SK-N-SH (cell line): Measurements from ENCODE around the gene THYN1.

Source experiments
- CTCF ChIP-seq: fragments of 200-600 bp; sonication (generic); IDR thresholded peaks from 2 replicates; pipeline ENCODE4 v1.6.1; 2017; ENCODE audit warnings: antibody characterized with exemption, mild to moderate bottlenecking, moderate library complexity
- EP300 ChIP-seq, 2 experiments: IDR thresholded peaks; 2 replicates each; pipeline versions ENCODE4 v1.4.0 to v1.6.1; 2012; ENCODE audit warnings: borderline replicate concordance in 1 of 2, low read depth in 1 of 2, low read length in 1 of 2
- EZH2phosphoT487 ChIP-seq: fragments of 200-600 bp; sonication (generic); IDR thresholded peaks from 2 replicates; pipeline ENCODE4 v1.6.1; 2017; ENCODE audit warnings: low read depth, mixed run types, mild to moderate bottlenecking, antibody characterized with exemption, moderate library complexity, borderline replicate concordance
- FOSL2 ChIP-seq: IDR thresholded peaks from 2 replicates; pipeline ENCODE4 v1.4.0; 2012; ENCODE audit warnings: low read depth, mild to moderate bottlenecking, moderate library complexity, borderline replicate concordance
- IRF3 ChIP-seq: fragments of 150-350 bp; IDR thresholded peaks from 2 replicates; pipeline ENCODE4 v1.6.1; 2016; ENCODE audit warnings: mild to moderate bottlenecking, low read depth, low read length
- MAX ChIP-seq: IDR thresholded peaks from 2 replicates; pipeline ENCODE4 v1.4.0; 2012; ENCODE audit warnings: low read depth
- MEF2A ChIP-seq: IDR thresholded peaks from 2 replicates; pipeline ENCODE4 v1.4.0; 2012; ENCODE audit warnings: low read depth, borderline replicate concordance
- PBX3 ChIP-seq: IDR thresholded peaks from 2 replicates; pipeline ENCODE4; 2012
- REST ChIP-seq: IDR thresholded peaks from 2 replicates; pipeline ENCODE4 v1.6.1; 2012; ENCODE audit warnings: mild to moderate bottlenecking, low read depth, low read length, moderate library complexity
- SMC3 ChIP-seq: IDR thresholded peaks from 2 replicates; pipeline ENCODE4 v1.6.1; 2012; ENCODE audit warnings: low read depth, low read length, improper control_type of control experiment
- TEAD4 ChIP-seq: IDR thresholded peaks from 2 replicates; pipeline ENCODE4 v1.4.0; 2012; ENCODE audit warnings: mild to moderate bottlenecking, borderline replicate concordance; ENCODE audit not compliant: insufficient read depth
- YY1 ChIP-seq: IDR thresholded peaks from 2 replicates; pipeline ENCODE4 v1.4.0; 2012; ENCODE audit warnings: low read depth, mild to moderate bottlenecking

GRCh38 chr11:134238956-134239355 is 14.2 kb downstream of the THYN1 start:
- TF ChIP-seq CTCF (no peak), EZH2phosphoT487 (no peak), PBX3 (no peak), YY1 (no peak), FOSL2 (no peak), EP300 (IDR thresholded peaks at IDR 0.05; ENCODE audit: borderline replicate concordance in 1 of 2, low read depth in 1 of 2, low read length in 1 of 2) (no peak), REST (no peak), SMC3 (no peak), TEAD4 (no peak), MAX (no peak), MEF2A (no peak), IRF3 (no peak)
